Stomach (tissue), 9 donors: ENCODE data around the gene SPINDOC. TPM values are rescaled to one million over a fixed set of nuclear protein-coding genes. Genes with fewer than 3 reads are reported as not detected.

Experiments
- DNase-seq, 2 donors: peaks; one replicate each; pipeline versions ENCODE4 v3.0.0 to v3.0.0-alpha.2; 2013 to 2019
- H3K27ac ChIP-seq, 5 donors: fragments of 200-600 bp in 4 of 5; sonication (generic) in 4 of 5; one replicate each; pipeline ENCODE4 v1.5.1; 2013 to 2019; ENCODE audit warnings: mild to moderate bottlenecking in 1 of 5, moderate library complexity in 1 of 5
- H3K27me3 ChIP-seq, 3 donors: fragments of 200-600 bp; sonication (generic); one replicate each; pipeline ENCODE4 v1.5.1; 2017 to 2019; ENCODE audit warnings: mixed run types in 1 of 3
- H3K36me3 ChIP-seq, 4 donors: fragments of 200-600 bp; sonication (generic); 1 replicate in 3 of 4; 2 replicates in 1 of 4; pipeline ENCODE4 v1.5.1; 2016 to 2019
- H3K4me1 ChIP-seq, 4 donors: fragments of 200-600 bp; sonication (generic); one replicate each; pipeline ENCODE4 v1.5.1; 2016 to 2019
- H3K4me3 ChIP-seq, 4 donors: fragments of 200-600 bp; sonication (generic) in 3 of 4; one replicate each; pipeline ENCODE4 v1.5.1; 2016 to 2019; ENCODE audit warnings: mild to moderate bottlenecking in 1 of 4
- H3K9me3 ChIP-seq, 4 donors: fragments of 200-600 bp; sonication (generic); one replicate each; pipeline ENCODE4 v1.5.1; 2016 to 2019
- EP300 ChIP-seq: sonication (generic); formaldehyde crosslinking; IDR thresholded peaks from one replicate; pipeline ENCODE4 v1.6.1; 2017; ENCODE audit warnings: antibody characterized with exemption
- POLR2A ChIP-seq, 4 donors: fragments of 450-650 bp; IDR thresholded peaks; one replicate each; pipeline ENCODE4 v1.6.1; 2016; ENCODE audit warnings: antibody characterized with exemption in 4 of 4, control low read depth in 2 of 4, mild to moderate bottlenecking in 1 of 4, moderate library complexity in 1 of 4
- POLR2AphosphoS5 ChIP-seq, 3 donors: sonication (generic); formaldehyde crosslinking; IDR thresholded peaks; one replicate each; pipeline ENCODE4 v1.6.1; 2016; ENCODE audit warnings: antibody characterized with exemption in 3 of 3
- WGBS, 5 donors: extraction: QIAGEN DNeasy Blood & Tissue Kit in 3 of 5; methylation state at CpG; one replicate each; pipeline versions ENCODE4 v1.1.5 to v1.1.7; 2013 to 2018; 5-methylcytosine and 5-hydroxymethylcytosine counted together
- intact Hi-C: fragments of 100-400 bp; cut with DNase I; formaldehyde crosslinking; loops from one replicate; pipeline ENCODE4 v1.15.1; 2023; ENCODE audit warnings: low total_unique reads
- polyA plus RNA-seq, 3 donors: library from polyadenylated mRNA; stranded (reverse); fragments of 200-250 nt; gene quantifications; one replicate each; pipeline ENCODE4 v1.2.3, GENCODE V29; 2013
- total RNA-seq, 5 donors: library from RNA; depleted of rRNA; stranded (reverse); fragments of >200 nt; gene quantifications; one replicate each; pipeline versions ENCODE4 v1.1.0 to v1.2.3, GENCODE V29; 2014 to 2016
- TF ChIP-seq, protein P1 (sequence below), 7 experiments: fragments of 450-650 bp in 4 of 7; fragments of 200-600 bp in 3 of 7; sonication (generic) in 3 of 7; IDR thresholded peaks; one replicate each; pipeline ENCODE4 v1.5.1; 2016 to 2019; ENCODE audit warnings: antibody characterized with exemption in 7 of 7, control low read depth in 2 of 7, mild to moderate bottlenecking in 1 of 7
- donor health status: healthy with polysubstance abuse.
- donor health status: Bipolar disorder and iron deficiency.
- donor health status: healthy.

Gene SPINDOC
- total and polyA plus RNA-seq, 8 donors = 0.45 to 13.6 (median 5.7) TPM

DNA sequence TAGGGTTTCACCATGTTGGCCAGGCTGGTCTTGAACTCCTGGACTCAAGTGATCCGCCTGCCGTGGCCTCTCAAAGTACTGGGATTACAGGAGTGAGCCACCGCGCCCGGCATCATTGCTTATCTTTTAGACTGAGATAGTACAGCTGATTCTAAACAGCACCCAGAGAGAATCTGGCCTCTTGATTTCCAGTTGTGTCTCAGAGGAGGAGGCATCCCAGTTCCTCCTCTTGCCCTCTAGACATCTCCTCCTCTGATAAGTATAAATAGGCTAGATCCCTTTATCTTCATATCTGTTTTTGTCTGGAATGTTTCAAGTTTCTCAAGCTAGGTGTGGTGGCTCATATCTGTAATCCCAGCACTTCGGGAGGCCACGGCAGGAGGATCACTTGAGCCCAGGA, 32.7 kb downstream of the SPINDOC start:
- 57 to 72% (median 65%) methylated on average over 7 of the region's 7 CpGs for WGBS, 5 donors
- Histone ChIP-seq H3K27ac (peak overlapping the region in 2 of 5 donors; percentile 86 to 91), H3K4me3 (no peak overlapping the region), H3K36me3 (peaks cover 4 to 28% (median 13%) of the 10 kb centered on the region in 4 donors), H3K4me1 (peaks cover 70 to 99% (median 94%) of the 10 kb centered on the region in 4 donors), H3K9me3 (no peaks in the 10 kb centered on the region), H3K27me3 (no peaks in the 10 kb centered on the region)
- DNase-seq = no peak
- TF ChIP-seq EP300 = no peak
- TF ChIP-seq POLR2AphosphoS5 (IDR thresholded peaks at IDR 0.05) = no peak
- TF ChIP-seq, protein P1, sequence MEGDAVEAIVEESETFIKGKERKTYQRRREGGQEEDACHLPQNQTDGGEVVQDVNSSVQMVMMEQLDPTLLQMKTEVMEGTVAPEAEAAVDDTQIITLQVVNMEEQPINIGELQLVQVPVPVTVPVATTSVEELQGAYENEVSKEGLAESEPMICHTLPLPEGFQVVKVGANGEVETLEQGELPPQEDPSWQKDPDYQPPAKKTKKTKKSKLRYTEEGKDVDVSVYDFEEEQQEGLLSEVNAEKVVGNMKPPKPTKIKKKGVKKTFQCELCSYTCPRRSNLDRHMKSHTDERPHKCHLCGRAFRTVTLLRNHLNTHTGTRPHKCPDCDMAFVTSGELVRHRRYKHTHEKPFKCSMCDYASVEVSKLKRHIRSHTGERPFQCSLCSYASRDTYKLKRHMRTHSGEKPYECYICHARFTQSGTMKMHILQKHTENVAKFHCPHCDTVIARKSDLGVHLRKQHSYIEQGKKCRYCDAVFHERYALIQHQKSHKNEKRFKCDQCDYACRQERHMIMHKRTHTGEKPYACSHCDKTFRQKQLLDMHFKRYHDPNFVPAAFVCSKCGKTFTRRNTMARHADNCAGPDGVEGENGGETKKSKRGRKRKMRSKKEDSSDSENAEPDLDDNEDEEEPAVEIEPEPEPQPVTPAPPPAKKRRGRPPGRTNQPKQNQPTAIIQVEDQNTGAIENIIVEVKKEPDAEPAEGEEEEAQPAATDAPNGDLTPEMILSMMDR (IDR thresholded peaks at IDR 0.05) = no peak
- TF ChIP-seq POLR2A (IDR thresholded peaks at IDR 0.05) = no peak
- intact Hi-C loops = no loop called here

DNA sequence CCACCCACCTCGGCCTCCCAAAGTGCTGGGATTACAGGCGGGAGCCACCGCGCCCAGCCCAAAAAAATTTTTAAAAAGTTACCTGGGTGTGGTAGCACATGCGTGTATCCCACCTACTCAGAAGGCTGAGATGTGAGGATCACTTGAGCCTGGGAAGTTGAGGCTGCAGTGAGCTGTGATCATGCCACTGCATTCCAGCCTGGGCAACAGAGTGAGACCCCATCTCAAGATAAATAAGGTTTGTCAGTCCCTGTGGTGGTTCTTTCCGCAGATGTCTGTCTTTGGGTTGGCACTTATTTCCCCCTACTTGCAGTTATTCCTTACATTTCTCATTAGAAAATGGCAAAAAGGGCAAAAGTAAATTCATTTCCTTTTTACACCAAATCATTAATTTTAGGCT, 33.6 kb downstream of the SPINDOC start:
- TF ChIP-seq POLR2AphosphoS5 (IDR thresholded peaks at IDR 0.05) = no peak
- TF ChIP-seq POLR2A (IDR thresholded peaks at IDR 0.05) = no peak
- TF ChIP-seq EP300 = no peak
- TF ChIP-seq, protein P1 (IDR thresholded peaks at IDR 0.05) = no peak
- peaks cover 70 to 99% (median 94%) of the 10 kb centered on the region in 4 donors for H3K4me1 ChIP-seq
- peaks cover 4 to 28% (median 13%) of the 10 kb centered on the region in 4 donors for H3K36me3 ChIP-seq
- WGBS, 5 donors = 79 to 91% (median 85%) methylated on average over 6 of the region's 6 CpGs
- intact Hi-C loops = no loop called here
- H3K9me3 ChIP-seq = no peaks in the 10 kb centered on the region
- H3K27me3 ChIP-seq = no peaks in the 10 kb centered on the region
- DNase-seq = no peak
- no peak overlapping the region for H3K4me3 ChIP-seq
- peak overlapping the region; percentile 28 to 85 (median 52) for H3K27ac ChIP-seq

DNA sequence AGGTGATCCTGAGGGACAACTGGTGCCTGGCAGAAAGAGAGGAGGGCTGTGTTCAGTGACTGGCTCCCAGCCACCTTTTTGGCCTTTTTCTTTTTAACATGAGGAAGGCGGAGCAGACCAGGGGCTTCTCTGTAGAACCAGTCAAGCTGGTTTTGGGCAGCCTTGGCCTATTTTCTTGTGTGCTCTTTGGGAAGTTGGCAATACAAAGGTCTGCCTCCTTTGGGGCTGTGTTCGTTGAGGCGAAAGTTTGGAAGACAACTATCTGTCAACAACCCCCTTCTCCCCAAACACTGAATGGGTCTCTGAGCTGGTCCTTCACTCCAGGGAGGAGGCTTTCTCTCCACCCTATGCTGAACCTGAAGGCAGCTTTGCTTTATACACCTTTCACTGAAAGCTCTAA, 34.1 kb downstream of the SPINDOC start:
- Histone ChIP-seq H3K36me3 (peaks cover 4 to 24% (median 13%) of the 10 kb centered on the region in 4 donors), H3K27ac (peak overlapping the region; percentile 38 to 85 (median 54)), H3K4me3 (no peak overlapping the region), H3K4me1 (peaks cover 68 to 99% (median 91%) of the 10 kb centered on the region in 4 donors), H3K9me3 (no peaks in the 10 kb centered on the region), H3K27me3 (no peaks in the 10 kb centered on the region)
- 27 to 60% (median 37%) methylated on average over 3 of the region's 3 CpGs for WGBS, 5 donors
- peak; percentile 83 to 85 for DNase-seq
- TF ChIP-seq EP300 (no peak), POLR2AphosphoS5 (IDR thresholded peaks at IDR 0.05) (peak in 1 of 3 donors; percentile 5), POLR2A (IDR thresholded peaks at IDR 0.05) (no peak)
- TF ChIP-seq, protein P1 (IDR thresholded peaks at IDR 0.05) = no peak
- intact Hi-C loops = no loop called here

DNA sequence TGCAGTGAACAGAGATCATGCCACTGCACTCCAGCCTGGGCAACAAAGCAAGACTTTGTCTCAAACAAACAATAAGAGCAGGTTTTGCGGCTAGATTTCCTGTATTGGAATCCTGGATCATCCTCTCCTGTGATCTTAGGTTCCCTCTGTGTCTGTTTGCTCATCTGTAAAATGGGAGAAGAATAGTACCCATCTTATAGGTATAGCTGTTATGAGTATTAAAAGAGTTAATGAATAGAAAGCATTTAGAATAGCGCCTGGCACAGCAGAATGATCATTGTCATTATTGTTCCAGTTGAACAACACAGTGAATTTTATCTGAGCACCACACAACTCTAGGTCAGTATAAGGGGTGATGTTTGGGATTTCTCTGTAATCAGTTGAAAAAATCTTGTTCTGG, 36.4 kb downstream of the SPINDOC start:
- intact Hi-C loops = no loop called here
- WGBS, 5 donors = 62 to 82% (median 66%) methylated on average over 2 of the region's 2 CpGs

More for the DNA sequence above, 36.4 kb downstream of the SPINDOC start:
- no peaks in the 10 kb centered on the region for H3K27me3 ChIP-seq
- no peaks in the 10 kb centered on the region for H3K9me3 ChIP-seq
- DNase-seq = no peak
- H3K27ac ChIP-seq = peak overlapping the region in 1 of 5 donors; percentile 36
- peaks cover 0 to 8% (median 2%) of the 10 kb centered on the region in 4 donors for H3K36me3 ChIP-seq
- H3K4me1 ChIP-seq = peaks cover 45 to 93% (median 77%) of the 10 kb centered on the region in 4 donors
- no peak overlapping the region for H3K4me3 ChIP-seq
- no peak for TF ChIP-seq EP300
- no peak for TF ChIP-seq POLR2A (IDR thresholded peaks at IDR 0.05)
- no peak for TF ChIP-seq POLR2AphosphoS5 (IDR thresholded peaks at IDR 0.05)
- TF ChIP-seq, protein P1 (IDR thresholded peaks at IDR 0.05) = no peak
